HG02571 (cell line): ENCODE measurements around the gene ADGRG6.
"Not testable (repeated sequence)": the region's sequence is repeated elsewhere in the genome, so short reads cannot be mapped to it uniquely, and the experiment has no call there.

Experiments
- ATAC-seq: cut with Tn5 transposase; IDR thresholded peaks from one replicate; pipeline ENCODE4 v1.9.1; 2021; ENCODE audit warnings: mild to moderate bottlenecking, moderate library complexity; ENCODE audit not compliant: unreplicated experiment

Gene ADGRG6

GRCh38 chr6:142301651-142302391 lies at the start of gene ADGRG6:
TSS of gene ADGRG6 (plus strand) at chr6:142302007. CDS start at chr6:142302330, 323 bp downstream.
- peak; percentile 78 for ATAC-seq

GRCh38 chr6:142254513-142254912 lies 47.3 kb upstream of the ADGRG6 start:
- no peak for ATAC-seq

- no peak for ATAC-seq
Observed at GRCh38 chr6:142255785-142256184, 46.0 kb upstream of the ADGRG6 start.

- ATAC-seq = no peak
Observed at GRCh38 chr6:142258305-142258704, 43.5 kb upstream of the ADGRG6 start.

GRCh38 chr6:142258757-142259156 lies 43.0 kb upstream of the ADGRG6 start:
- no peak for ATAC-seq

- ATAC-seq = no peak
Observed at GRCh38 chr6:142260748-142261147, 41.1 kb upstream of the ADGRG6 start.

- no peak for ATAC-seq
Observed at GRCh38 chr6:142262231-142262630, 39.6 kb upstream of the ADGRG6 start.

GRCh38 chr6:142265476-142265875 lies 36.3 kb upstream of the ADGRG6 start:
- ATAC-seq = no peak

GRCh38 chr6:142266060-142266459 lies 35.7 kb upstream of the ADGRG6 start:
- no peak for ATAC-seq

- no peak for ATAC-seq
Observed at GRCh38 chr6:142271476-142271875, 30.3 kb upstream of the ADGRG6 start.

- ATAC-seq = no peak
Observed at GRCh38 chr6:142274656-142275055, 27.2 kb upstream of the ADGRG6 start.

GRCh38 chr6:142275236-142276006 lies 26.4 kb upstream of the ADGRG6 start:
- ATAC-seq = no peak

- ATAC-seq = no peak
Observed at GRCh38 chr6:142276256-142276655, 25.6 kb upstream of the ADGRG6 start.

GRCh38 chr6:142279350-142280180 lies 22.2 kb upstream of the ADGRG6 start:
- no peak for ATAC-seq

GRCh38 chr6:142280265-142280664 lies 21.5 kb upstream of the ADGRG6 start:
- ATAC-seq = no peak

GRCh38 chr6:142280927-142281326 lies 20.9 kb upstream of the ADGRG6 start:
- ATAC-seq = no peak

- not testable (repeated sequence) for ATAC-seq
Observed at GRCh38 chr6:142283138-142283537, 18.7 kb upstream of the ADGRG6 start.

- ATAC-seq = no peak
Observed at GRCh38 chr6:142284419-142284818, 17.4 kb upstream of the ADGRG6 start.

- no peak for ATAC-seq
Observed at GRCh38 chr6:142285235-142286087, 16.3 kb upstream of the ADGRG6 start.

- ATAC-seq = no peak
Observed at GRCh38 chr6:142286088-142286409, 15.8 kb upstream of the ADGRG6 start.

GRCh38 chr6:142289687-142290086 lies 12.1 kb upstream of the ADGRG6 start:
- no peak for ATAC-seq
